Activated CD4-positive, CD25-positive, alpha-beta regulatory T cell treated with anti-CD3 and anti-CD28 coated beads, Interleukin-2, amount 50 U/mL, for 16 hours (primary cell): Measurements from ENCODE around the gene ECM1.

Experiments used
- DNase-seq: peaks from one replicate; pipeline ENCODE4 v3.0.0-alpha.2; 2020; ENCODE audit warnings: low read depth, low spot score

Gene ECM1

GRCh38 chr1:150507912-150508864 lies at the start of gene ECM1:
TSS of gene ECM1 (plus strand) at chr1:150508109. CDS start at chr1:150508210, 101 bp downstream.
- DNase-seq: no peak

- DNase-seq: peak; percentile 45
Observed at GRCh38 chr1:150464422-150464826, 43.5 kb upstream of the ECM1 start.

GRCh38 chr1:150466964-150467363 lies 40.9 kb upstream of the ECM1 start:
- DNase-seq: no peak

GRCh38 chr1:150469291-150469690 lies 38.6 kb upstream of the ECM1 start:
- DNase-seq: no peak

- no peak for DNase-seq
Observed at GRCh38 chr1:150472601-150473200, 35.2 kb upstream of the ECM1 start.

- DNase-seq: no peak
Observed at GRCh38 chr1:150473659-150474058, 34.2 kb upstream of the ECM1 start.

GRCh38 chr1:150474869-150475268 lies 33.0 kb upstream of the ECM1 start:
- no peak for DNase-seq

GRCh38 chr1:150476754-150477153 lies 31.2 kb upstream of the ECM1 start:
- DNase-seq: no peak

- no peak for DNase-seq
Observed at GRCh38 chr1:150477320-150477719, 30.6 kb upstream of the ECM1 start.

- no peak for DNase-seq
Observed at GRCh38 chr1:150477733-150478132, 30.2 kb upstream of the ECM1 start.

GRCh38 chr1:150479370-150479769 lies 28.5 kb upstream of the ECM1 start:
- no peak for DNase-seq

- no peak for DNase-seq
Observed at GRCh38 chr1:150479927-150480352, 28.0 kb upstream of the ECM1 start.

- DNase-seq: no peak
Observed at GRCh38 chr1:150484431-150484830, 23.5 kb upstream of the ECM1 start.

- DNase-seq: no peak
Observed at GRCh38 chr1:150484861-150485260, 23.0 kb upstream of the ECM1 start.

GRCh38 chr1:150486966-150487762 lies 20.7 kb upstream of the ECM1 start, which contains the start of gene TARS2:
TSS of gene TARS2 (plus strand) at chr1:150487419. CDS start at chr1:150487451, 32 bp downstream.
- DNase-seq: peak; percentile 80

GRCh38 chr1:150487763-150488115 lies 20.2 kb upstream of the ECM1 start:
- DNase-seq: no peak

GRCh38 chr1:150493175-150493574 lies 14.7 kb upstream of the ECM1 start:
- DNase-seq: no peak

GRCh38 chr1:150498342-150498741 lies 9.6 kb upstream of the ECM1 start:
- no peak for DNase-seq

- DNase-seq: no peak
Observed at GRCh38 chr1:150505431-150505830, 2.5 kb upstream of the ECM1 start.

GRCh38 chr1:150508982-150509381 lies 1.1 kb downstream of the ECM1 start:
- DNase-seq: no peak

GRCh38 chr1:150511551-150511950 lies 3.6 kb downstream of the ECM1 start:
- DNase-seq: no peak
